Fibroblast of the aortic adventitia (primary cell): ENCODE data around the gene ZNF423. TPM values are rescaled to one million over a fixed set of nuclear protein-coding genes. Genes with fewer than 3 reads are reported as not detected.

Experiments used
- DNase-seq: peaks from one replicate; pipeline ENCODE4 v3.0.0-alpha.2; 2010; ENCODE audit warnings: low read depth
- H3K4me3 ChIP-seq: 2 replicates; pipeline ENCODE4 v1.5.1; 2011; ENCODE audit warnings: low read depth, mild to moderate bottlenecking, control low read depth, low read length, moderate library complexity
- CTCF ChIP-seq: IDR thresholded peaks from 2 replicates; pipeline ENCODE4 v1.5.1; 2011; ENCODE audit warnings: mild to moderate bottlenecking, low read length, control low read depth, inconsistent platforms; ENCODE audit not compliant: insufficient read depth
- total RNA-seq: library from RNA; depleted of rRNA; stranded (reverse); fragments of >200 nt; gene quantifications from 2 replicates; pipeline ENCODE4 v1.2.3, GENCODE V29; 2012; ENCODE audit warnings: low replicate concordance

ZNF423 gene
- total RNA-seq, 1 donor: 13.5 TPM

DNA sequence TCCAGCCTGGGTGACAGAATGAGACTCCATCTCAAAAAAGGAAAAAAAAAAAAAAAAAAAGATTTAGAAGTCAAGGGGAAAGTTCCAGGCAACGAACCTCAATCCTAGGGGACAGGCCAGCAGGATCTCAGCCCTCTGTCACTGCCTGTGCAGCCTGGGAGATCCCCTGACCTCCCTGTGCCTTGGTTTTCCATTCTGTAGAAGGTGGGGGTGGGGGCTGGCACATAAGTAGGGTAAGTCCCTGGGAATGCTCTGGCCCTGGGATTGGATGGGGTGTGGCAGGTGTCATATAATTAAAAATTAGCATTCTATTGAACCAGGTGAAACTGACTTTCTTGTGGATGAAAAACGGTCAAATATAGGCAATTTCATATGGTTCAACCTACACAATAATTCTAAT, 391.8 kb downstream of the ZNF423 start:
- H3K4me3 ChIP-seq: no peak overlapping the region
- DNase-seq: no peak
- no peak for TF ChIP-seq CTCF

DNA sequence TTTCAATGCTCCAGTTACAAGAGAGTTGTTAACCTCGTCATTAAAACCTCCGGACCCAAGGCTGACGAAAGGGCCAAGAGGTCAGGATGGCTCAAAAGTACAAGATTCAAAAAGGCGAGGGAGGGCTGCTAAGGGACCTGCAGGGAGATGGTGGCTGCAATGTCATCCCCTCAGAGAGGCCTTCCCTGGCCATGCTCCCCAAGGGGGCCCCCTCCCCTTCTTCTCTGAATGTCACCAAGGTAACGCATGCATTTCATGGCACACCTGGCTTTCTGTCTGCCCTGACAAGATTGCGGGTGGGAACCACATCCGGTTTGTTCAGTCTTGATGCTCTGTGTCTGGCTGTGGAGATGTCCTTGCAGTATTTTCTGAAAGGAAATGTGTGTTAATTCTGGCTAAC, 392.4 kb downstream of the ZNF423 start:
- TF ChIP-seq CTCF: no peak
- no peak for DNase-seq
- H3K4me3 ChIP-seq: no peak overlapping the region

DNA sequence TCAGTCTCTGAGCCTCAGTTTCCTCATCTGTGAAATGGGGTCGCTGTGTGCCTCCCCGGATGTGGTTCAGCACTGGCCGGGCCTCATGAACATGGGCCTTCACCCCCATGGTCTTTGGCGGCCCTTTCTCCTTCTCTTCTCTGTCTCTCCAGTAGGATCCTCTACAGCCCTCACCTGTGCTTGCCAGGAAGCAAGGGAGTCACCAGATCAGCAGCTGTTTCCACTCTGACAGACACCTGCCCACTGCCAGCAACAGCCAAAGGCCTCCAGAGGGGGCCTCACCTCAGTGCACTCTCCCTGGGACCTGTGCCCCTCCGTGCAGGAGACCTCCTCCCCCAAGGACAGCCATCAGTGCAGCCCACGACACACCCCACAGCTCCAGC, 392.9 kb downstream of the ZNF423 start:
- no peak for DNase-seq
- no peak for TF ChIP-seq CTCF
- no peak overlapping the region for H3K4me3 ChIP-seq

DNA sequence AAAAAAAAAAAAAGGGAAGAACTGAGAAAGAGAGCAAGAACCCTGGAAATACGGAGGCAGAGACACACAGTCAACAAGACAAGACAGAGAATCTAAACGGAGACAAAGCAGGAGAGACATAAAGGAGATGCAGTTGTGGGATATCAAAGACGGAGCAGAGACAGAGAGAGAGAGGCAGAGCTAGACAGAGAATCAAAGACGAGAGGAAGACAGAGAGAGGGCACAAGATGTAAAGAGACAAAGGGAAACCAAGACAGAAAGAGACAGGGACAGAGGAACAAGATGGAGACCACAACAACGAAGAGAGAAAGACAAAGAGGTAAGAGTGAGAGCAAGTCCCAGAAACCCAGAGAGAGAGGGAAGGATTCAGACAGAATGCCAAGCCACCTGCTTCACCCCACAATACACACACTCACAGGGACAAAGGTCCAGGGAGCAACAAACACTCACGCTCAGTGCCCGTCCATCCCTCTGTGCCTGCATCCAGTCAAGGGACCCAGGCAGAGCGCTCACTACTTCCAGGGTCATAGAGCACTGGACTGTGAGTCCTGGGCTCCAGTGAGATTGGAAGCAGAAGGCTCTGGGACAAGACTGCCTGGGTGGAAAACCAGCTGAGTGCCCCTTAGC, 393.4 kb downstream of the ZNF423 start:
- no peak overlapping the region for H3K4me3 ChIP-seq
- no peak for DNase-seq

GRCh38 chr16:49461517-49461951, 394.4 kb downstream of the ZNF423 start:
- H3K4me3 ChIP-seq: no peak overlapping the region
- TF ChIP-seq CTCF: no peak
- DNase-seq: no peak

More for the DNA sequence above, 393.4 kb downstream of the ZNF423 start:
- TF ChIP-seq CTCF: no peak

GRCh38 chr16:49460786-49461470, 395.0 kb downstream of the ZNF423 start:
- no peak for DNase-seq
- no peak overlapping the region for H3K4me3 ChIP-seq
- TF ChIP-seq CTCF: no peak
